GM12891 (cell line): Measurements from ENCODE around the gene PPP2R1B.

Experiments
- POLR2A ChIP-seq: IDR thresholded peaks from 2 replicates; pipeline ENCODE4 v1.6.1; 2011; ENCODE audit warnings: low read depth, low read length, control low read depth
- POLR2AphosphoS5 ChIP-seq: IDR thresholded peaks from 2 replicates; pipeline ENCODE4 v1.6.1; 2011; ENCODE audit warnings: low read depth, low read length, control low read depth

DNA sequence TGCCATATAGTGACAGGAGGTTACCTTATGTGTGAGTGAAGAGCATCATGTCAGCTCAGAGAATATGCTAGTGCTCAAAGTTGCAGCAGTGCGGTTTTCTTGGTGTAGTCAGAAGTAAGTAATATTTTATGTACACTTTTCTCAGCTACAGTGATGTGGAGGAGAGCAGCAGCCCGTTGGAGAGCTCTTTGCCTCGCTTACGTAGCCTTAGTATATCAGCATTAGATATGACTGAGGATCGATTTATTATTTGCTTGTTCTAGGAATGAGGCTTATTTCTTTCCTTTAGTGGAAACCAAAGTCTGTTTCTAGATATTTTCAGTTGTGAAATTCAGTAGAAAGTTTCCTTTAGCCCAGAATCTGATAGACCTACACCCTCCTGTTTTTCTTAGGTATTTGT is 63.6 kb downstream of the PPP2R1B start:
- TF ChIP-seq POLR2A = no peak
- no peak for TF ChIP-seq POLR2AphosphoS5
